NCI-H2107 treated with DMSO at 0.1 percent for 48 hours (cell line): ENCODE measurements around the gene CMPK1.
"Not testable (repeated sequence)": the region's sequence is repeated elsewhere in the genome, so short reads cannot be mapped to it uniquely, and the experiment has no call there.

Experiments
- DNase-seq: peaks from one replicate; lab custom pipeline; 2025; ENCODE audit not compliant: unreplicated experiment; lab: John Stamatoyannopoulos, UW

The CMPK1 gene

DNA sequence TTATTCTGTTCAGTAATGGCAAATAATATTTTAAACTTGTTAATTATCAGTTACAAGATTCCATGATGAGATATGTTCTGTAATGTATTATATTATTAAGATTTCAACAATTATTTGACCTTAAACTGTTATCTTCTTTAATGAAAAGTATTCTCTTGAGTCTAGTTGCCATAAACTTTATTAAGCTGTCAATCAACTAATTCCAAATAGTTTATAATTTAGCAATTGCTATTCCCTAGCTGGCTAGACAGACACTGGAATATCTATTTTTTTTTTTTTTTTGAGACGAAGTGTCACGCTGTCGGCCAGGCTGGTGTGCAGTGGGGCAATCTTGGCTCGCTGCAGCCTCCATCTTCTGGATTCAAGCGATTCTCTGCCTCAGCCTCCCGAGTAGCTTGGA, 3.8 kb downstream of the CMPK1 start:
- DNase-seq = no peak

DNA sequence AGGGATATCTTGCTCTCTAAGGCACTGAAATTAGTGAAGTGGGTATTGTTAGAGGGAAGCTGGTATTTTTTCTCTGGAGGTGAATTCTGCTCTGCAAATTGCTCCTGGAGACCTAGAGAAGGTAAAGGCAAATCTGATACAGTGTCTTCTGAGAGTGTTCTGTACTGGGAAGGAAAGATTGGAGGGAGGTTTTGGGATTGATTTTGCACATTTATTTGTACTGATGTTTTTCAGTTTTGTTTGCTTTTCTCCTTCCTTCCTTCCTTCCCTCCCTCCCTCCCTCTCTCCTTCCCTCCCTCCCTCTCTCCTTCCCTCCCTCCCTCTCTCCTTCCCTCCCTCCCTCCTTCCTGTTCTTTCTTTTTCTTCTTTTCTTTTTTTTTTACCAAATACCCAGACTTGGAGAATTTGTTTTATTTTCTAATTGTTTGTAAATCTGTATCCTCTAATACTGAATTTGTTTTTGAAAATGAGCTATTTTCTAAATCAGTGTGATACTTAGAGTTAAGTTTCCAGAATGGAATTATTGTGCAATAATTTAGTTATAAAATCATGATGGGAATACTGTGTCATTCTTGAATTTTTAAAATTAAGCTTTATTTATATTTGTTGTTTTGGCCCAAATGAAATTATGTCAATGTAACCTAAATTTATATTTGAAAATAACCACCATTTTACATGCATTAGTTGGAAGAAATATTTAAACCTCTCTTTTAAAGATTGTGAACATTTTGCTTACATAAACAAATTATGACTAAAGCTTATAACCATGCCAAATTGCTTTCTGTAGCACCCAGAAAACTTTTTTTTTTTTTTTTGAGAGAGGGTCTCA, 4.9 kb downstream of the CMPK1 start:
- no peak for DNase-seq

DNA sequence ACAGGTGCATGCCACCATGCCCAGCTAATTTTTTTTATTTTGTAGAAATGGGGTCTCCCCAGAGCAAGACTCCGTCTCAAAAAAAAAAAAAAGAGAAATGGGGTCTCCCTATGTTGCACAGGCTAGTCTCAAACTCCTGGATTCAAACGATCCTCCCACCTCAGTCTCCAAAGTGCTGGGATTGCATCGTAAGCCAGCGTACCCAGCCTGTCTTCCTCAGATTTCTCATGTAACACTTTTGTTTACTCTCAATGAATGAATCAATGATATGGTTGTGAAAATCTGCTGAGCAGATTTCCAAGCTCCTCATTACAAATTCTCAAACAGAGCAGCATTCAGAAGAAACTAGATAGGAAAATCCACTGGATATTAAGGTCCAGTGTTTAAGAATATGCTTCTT, 6.6 kb downstream of the CMPK1 start:
- DNase-seq = peak; percentile 16

DNA sequence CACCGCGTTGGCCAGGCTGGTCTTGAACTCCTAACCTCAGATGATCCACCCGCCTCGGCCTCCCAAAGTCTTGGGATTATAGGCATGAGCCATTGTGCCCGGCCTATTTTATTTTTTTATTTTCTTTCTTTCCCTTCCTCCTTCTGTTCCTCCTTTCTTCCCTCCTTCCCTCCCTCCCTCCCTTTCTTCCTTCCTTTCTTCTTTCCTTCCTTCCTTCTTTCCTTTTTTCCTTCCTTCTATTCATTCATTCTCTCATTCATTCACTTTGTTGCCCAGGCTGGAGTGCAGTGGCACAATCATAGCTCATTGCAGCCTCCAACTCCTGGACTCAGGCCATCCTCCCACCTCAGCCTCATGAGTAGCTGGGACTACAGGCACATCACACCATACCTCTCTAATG, 13.4 kb downstream of the CMPK1 start:
- not testable (repeated sequence) for DNase-seq

DNA sequence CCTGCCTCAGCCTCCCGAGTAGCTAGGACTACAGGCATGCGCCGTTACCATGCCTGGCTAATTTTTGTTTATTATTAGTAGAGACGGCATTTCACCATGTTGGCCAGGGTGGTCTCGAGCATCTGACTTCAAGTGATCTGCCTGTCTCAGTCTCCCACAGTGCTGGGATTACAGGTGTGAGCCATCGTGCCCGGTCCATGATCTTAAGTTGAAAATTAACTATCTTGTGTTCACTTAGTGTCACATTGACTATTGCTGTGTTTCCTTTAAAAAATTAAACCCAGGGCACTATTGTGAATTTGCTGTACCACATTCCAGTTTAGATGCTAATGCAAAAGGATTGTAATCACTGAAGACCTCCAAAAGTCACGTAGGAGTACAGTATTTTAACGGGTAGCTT, 14.1 kb downstream of the CMPK1 start:
- no peak for DNase-seq

DNA sequence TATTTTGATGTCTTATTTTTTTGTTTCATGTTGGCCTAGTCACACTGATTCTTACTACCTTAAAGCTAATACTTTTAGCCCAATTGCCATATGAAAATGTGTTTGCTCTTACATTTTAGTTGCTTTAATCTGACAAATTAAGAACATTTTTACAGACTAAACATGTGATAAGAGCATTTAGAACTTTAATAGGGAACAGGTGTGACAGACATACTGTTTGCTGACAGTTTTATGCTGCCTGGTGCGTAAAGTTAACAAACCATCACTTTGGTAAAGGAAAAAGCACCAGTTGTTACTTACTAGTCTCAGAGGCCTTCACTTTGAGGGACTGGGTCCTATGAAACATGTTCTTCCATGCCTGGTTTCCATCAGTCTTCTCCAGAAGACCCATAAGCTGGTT, 14.7 kb downstream of the CMPK1 start:
- no peak for DNase-seq

DNA sequence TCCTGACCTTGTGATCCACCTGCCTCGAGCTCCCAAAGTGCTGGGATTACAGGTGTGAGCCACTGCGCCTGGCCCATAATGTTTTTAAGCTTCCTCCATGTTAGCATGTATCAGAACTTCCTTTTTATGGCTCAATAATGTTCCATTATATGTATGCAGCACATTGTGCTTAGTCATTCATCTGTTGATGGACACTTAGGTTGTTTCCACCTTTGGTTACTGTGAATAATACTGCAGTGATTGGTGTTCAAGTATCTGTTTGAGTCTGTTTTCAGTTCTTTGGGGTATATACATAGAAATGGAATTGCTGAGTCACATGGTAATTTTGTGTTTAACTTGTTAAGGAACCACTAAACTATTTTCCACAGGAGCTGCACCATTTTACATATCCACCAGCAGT, 17.7 kb downstream of the CMPK1 start:
- no peak for DNase-seq

DNA sequence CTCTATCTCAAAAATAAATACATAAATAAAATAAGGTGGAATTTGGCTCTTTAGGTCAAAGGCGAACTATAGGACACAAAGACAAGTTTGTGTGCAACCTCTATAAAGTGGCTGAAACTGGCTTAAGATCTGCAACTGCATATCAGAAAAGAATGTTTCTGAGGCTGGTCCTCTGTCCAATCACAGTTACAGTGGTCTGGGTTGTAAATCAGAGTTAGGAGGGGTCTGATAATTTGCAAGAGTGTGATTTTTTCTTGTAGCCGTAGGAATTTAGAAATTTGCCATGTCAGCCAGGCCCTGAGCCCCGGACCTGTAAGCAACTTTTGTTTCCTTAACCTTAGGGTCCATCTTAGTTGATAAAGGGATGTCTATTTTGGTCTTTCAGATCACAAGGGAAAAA, 27.8 kb downstream of the CMPK1 start:
- no peak for DNase-seq

DNA sequence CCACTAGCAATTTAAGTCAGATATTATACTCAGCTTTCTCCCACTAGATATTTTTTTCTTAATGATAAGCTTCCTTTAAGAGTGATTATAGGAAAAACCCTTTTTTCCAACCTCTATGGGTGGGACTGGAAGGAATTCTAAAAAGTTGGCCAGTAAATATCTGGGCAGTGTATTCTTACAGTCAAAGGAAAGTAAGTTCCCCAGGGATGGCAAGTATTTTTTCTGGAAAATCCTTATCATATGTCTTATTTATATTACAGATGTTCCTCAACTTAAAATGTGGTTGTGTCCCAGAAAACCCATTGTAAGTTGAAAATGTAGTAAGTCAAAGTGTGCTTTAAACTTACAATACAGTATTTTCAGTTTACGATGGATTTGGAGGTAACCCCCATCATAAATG, 29.2 kb downstream of the CMPK1 start:
- no peak for DNase-seq

DNA sequence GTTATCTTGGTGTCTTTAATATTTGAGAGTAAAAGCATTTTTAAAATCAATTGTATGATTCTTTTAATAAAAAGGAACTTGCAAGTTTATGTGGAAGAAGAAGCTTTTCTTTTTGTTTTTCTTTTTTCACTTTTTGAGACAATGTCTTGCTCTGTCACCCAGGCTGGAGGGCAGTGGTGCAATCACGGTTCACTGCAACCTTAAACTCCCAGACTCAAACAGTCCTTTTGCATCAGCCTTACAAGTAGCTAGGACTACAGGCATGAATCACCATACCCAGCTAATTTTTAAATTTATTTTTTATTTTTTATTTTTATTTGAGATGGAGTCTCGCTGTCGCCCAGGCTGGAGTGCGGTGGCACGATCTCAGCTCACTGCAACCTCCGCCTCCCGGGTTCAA, 34.1 kb downstream of the CMPK1 start:
- no peak for DNase-seq

DNA sequence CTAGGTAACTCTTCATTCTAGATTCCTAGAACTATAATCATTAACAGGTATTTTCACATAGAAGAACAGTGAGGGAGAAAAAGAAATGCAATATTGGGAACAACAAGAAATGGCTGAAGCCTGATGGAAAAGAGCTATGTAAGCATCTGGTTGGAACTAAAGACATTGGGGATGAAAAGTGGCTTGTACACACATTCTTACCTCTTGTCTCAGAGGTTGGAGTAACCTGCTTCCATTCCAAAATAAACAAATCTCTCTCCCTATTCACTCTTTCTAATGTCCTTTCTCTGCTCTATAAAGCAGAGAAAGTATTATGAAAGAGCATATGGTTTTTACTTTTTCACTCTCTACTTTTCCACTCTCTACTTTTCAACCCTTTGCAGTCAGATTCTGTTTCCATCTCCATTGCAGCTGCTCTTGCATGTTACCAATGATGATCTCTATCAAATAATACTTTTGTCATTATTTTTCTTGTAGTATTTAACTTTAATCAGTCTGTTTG, 37.5 kb downstream of the CMPK1 start:
- DNase-seq = no peak

DNA sequence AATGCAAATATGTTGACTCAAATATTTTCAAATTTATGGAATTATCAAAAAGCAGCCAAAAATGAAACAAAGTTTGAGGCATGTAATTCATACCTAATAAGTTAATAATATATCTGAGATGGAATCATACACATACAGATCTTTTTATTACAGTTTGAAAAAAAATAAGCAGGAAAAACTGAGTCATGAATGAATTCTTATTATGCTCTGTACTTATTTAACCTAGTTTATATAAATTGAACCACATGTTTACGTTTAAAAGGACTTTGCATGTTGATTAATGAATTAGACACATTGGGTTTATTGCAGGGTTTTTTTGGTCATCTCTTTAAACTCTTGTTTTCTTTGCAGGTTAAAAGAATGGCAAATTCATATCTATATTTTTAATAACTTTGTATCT, 40.9 kb downstream of the CMPK1 start:
- DNase-seq = no peak

DNA sequence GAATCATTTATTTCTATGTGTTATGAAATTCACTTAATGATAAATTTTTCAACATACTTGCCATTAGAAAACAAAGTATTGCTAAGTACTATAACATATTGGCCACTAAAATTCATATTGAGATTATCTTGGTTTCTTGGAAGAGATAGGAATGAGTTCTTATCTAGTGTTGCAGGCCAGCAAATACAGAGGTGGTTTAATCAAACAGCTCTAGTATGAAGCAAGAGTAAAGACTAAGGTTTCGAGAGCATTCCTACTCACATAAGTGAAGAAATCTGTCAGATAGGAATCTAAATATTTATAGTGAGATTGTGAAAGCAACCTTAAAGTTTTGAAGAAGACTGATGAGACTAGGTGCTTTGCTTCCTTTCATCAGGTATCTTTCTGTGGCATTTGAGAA, 44.6 kb downstream of the CMPK1 start:
- DNase-seq = no peak

DNA sequence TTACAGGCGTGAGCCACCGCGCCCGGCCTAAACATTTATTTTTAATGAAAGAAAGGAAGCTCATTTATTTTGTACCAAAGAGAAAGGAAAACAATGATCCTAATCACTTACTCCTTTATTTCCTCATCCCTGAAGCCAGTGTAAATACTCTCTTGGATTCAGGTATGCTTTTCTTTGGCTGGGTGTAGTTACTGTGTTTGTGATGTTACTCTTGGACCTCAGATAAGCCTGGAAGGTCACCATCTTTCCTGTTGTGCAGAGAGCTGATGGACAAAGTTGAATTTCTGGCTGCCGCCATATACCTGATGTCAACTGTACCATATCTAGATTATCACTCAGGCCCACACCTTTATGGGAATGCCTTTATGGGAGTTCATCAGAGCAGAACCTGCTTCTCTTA, 47.1 kb downstream of the CMPK1 start:
- no peak for DNase-seq

DNA sequence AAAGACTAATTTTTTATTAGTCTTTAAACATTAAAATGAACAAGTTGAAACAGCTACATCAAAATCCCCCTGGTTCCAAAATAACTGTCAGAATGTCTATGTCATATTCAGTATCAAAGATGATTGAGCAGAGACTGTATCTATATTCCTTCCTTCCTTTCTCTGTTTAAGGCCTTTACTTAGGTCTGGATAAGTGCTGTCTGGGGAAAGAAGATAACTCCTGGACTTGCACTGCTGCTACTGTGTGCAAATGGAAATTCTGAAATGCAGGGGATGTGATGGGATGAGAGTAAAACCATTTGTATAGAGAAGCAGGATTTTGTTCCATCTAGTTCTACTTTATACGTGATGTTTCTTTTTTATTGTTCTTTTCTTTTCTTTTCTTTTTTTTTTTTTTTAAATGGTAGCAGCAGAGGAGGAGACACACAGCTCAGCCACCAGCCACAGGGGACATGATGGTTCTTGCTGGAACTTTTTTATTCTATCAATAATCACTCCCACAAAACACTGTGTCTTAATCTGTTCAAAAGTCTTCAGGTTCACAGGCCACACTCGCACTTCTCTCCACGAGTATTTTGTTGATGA, 48.9 kb downstream of the CMPK1 start:
- no peak for DNase-seq

DNA sequence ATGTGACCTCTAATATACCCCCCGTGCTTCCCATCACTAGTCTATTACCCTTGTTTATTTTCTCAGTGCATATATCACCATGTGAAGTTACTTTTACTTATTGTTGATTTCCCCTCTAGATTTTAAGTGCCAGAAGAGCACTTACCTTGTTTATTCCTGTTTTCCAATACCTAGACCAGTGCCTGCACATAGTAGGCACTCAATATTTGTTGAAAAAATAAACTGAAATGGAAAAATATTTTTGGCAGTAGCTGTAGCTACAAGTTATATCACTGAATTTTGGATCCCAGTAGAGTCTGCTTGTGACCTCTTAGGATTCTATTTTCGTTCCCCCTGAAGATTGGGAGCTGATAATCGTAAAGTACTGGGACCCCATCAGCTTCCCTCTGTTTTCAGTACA, 50.5 kb downstream of the CMPK1 start:
- DNase-seq = no peak

DNA sequence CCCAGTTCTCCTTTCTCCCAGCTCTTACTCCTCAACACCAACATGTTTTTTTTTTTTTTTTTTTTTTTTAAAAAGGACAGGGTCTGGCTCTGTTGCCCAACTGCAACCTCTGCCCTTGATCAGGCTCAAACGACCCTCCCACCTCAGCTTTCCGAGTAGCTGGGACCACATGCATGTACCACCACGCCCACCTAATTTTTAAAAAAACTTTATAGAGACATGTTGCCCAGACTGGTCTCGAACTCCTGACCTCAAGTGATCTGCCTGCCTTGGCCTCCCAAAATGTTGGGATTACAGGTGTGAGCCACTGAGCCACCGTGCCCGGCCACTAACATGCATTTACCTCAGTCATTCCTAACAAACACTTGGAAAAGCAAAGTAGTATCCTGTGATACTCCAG, 51.4 kb downstream of the CMPK1 start:
- no peak for DNase-seq

DNA sequence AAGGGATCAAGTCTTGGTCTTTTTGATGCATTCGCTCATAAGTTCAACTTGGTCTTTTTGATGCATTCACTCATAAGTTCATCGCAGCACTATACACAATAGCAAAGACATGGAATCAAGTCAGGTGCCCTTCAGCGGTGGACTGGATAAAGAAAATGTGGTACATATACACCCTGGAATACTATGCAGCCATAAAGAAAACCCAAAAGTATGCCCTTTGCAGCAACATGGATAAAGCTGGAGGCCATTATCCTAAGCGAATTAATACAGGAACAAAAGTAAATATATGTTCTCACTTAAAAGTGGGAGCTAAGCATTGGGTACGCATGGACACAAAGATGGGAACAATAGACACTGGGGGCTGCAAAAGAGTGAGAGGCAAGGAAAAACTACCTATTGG, 52.7 kb downstream of the CMPK1 start:
- no peak for DNase-seq

DNA sequence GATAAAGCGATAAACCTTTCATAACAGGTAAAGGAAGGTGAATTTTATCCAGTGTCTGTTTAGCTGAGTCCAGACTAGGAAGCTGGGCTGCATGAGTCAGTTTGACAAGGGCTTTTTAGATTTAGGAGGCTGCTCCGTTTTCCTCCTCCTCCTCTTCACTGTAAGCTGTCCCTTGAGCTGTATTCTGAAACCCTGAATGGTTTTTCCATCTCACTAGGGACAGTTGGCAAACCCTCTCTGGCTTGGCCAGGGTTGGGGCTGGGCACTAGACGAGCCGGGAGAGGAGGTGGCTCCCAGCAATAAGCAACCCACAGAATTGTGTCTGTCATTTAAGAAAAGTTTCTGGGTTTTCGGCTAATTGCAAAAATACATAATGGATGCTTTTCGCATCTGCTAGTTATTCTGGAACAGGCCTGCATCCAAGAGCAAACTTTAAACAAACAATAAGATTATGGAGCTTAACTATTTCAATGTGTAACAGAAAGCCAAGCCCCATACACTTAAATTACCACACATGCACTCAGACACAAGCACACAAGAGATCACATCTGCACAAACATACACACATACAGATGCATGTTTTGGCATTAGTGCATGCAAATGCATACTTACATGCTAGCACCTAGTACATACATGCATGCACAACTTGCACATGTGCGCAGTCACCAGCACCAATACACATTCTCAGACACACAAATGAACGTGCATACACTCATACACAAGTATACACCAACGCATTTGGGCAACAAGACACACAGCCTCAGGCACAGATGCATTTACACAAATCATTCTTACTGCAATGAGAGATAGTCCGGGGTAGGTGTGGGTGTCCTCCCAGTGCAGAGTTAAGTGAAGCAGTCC, 54.7 kb downstream of the CMPK1 start:
- DNase-seq = no peak

DNA sequence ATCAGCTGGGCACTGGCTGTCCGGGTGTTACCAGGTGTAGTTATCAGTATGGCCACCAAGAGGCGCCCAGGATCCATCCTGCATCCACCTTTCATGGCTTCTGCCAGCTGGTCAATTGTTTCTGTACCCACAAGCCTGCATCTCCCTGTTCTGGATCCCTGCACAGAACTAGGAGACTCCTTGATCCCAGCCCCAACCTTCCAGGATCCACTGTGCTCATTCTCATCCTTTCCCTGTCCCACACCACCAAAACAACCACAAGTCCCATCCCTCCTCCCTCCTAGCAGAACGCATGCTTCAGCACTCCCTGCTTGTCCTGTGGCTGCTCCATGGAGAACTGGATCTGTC, 55.3 kb downstream of the CMPK1 start:
- peak; percentile 49 for DNase-seq

DNA sequence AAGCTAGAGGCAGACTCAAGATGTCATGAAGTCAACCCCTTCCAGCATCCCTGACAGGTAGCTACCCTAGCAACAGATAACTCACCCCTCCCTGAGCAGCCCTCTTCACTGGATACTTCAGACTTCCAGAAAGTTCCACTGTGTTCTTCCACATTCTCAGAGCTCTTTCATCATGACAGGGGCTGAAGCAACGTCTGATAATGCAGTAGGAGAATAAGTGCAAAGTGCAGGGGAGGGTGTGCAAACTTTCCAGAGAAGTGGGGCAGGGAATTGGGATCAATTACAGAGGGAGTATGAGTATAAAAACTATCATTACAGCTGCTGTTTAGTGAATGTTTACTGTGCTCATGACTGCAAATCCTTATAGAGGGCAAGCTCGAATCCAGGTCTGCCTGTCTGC, 56.1 kb downstream of the CMPK1 start:
- no peak for DNase-seq

DNA sequence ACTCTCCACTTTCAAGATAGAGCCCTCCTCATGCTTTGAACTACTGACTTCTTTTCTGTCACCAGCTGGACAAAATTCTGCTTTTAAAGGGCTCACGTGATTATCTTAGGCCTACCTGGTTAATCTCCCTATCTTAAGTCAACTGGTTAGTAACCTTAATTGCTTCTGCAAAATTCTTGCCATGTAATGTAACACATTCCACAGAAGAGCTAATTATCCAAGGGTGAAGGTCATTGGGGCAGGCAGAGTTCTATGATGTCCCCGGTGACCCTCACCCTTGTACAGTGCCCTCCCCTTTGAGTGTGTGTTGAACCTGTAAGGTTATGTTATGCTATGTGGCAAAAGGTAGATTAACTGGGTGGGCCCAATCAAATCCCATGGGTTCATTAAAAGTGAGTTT, 57.3 kb downstream of the CMPK1 start:
- DNase-seq = no peak
